Activated CD4-positive, alpha-beta memory T cell treated with anti-CD3 and anti-CD28 coated beads, Interleukin-2, amount 10 ng/mL, durations not matched to agents 7 days and 5 days (primary cell): ENCODE data around the gene SHC4. TPM values are rescaled to one million over a fixed set of nuclear protein-coding genes. Genes with fewer than 3 reads are reported as not detected.
"Not testable (repeated sequence)": the region's sequence is repeated elsewhere in the genome, so short reads cannot be mapped to it uniquely, and the experiment has no call there.

Experiments
- CTCF ChIA-PET: fragments of 350-600 bp; sonication (Branson Sonifier 250); formaldehyde crosslinking; loops from one replicate; lab custom pipeline; 2021; ENCODE audit warnings: antibody characterized with exemption, inconsistent platforms; lab: Charles Lee
- POLR2A ChIA-PET: fragments of 350-600 bp; sonication (Branson Sonifier 250); formaldehyde crosslinking; loops from one replicate; lab custom pipeline; 2021; ENCODE audit warnings: antibody characterized with exemption; lab: Charles Lee
- DNase-seq: peaks from one replicate; pipeline ENCODE4 v3.0.0-alpha.2; 2020
- H3K27ac Mint-ChIP-seq: one replicate; pipeline ENCODE4 v1.8.0; 2021; ENCODE audit warnings: mild to moderate bottlenecking, mixed read lengths
- H3K27me3 Mint-ChIP-seq: one replicate; pipeline ENCODE4 v1.8.0; 2021; ENCODE audit warnings: mixed read lengths
- H3K36me3 Mint-ChIP-seq: one replicate; pipeline ENCODE4 v1.8.0; 2021; ENCODE audit warnings: low read depth, mixed read lengths
- H3K4me1 Mint-ChIP-seq: one replicate; pipeline ENCODE4 v1.8.0; 2021; ENCODE audit warnings: mixed read lengths
- H3K4me3 Mint-ChIP-seq: one replicate; pipeline ENCODE4 v1.8.0; 2021; ENCODE audit warnings: mild to moderate bottlenecking, mixed read lengths
- H3K9me3 Mint-ChIP-seq: one replicate; pipeline ENCODE4 v1.8.0; 2021; ENCODE audit warnings: mixed read lengths
- total RNA-seq, 2 experiments: library from RNA; stranded (reverse); gene quantifications; one replicate each; pipeline ENCODE4 v1.2.3, GENCODE V29; 2021

Gene SHC4
- total RNA-seq, 2 experiments from 2014 or later, result 1.9 to 2.8 TPM

DNA sequence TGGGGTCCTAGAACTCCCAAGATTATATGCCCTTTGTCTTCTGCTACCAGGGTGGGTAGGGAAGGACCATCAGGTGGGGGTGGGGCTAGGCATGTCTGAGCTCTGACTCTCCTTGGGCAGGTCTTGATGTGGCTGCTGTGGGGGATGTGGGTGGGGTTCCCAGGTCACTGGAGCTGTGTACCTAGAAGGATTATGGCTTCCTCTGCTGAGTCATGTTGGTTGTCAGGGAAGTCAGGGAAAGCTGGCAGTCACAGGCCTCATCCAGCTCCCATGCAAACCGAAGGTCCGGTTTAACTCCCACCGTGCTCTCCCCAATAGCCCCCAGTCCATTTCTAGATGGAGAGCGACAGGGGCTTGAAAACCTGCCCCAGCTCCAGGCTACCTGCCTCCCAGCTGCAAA is 50.6 kb downstream of the SHC4 start:
- ChIA-PET CTCF (interaction anchor here (0.8 kb wide), 1 partner anchor 11 kb away, joined by 3 read pairs; no protein-coding TSS in a partner anchor), POLR2A (interaction anchor here (1.2 kb wide), 1 partner anchor 36 kb away, joined by 4 read pairs; the partner anchor contains the start of gene EID1)
- Mint-ChIP-seq H3K27ac (no peak overlapping the region), H3K9me3 (no peaks in the 10 kb centered on the region), H3K36me3 (peaks cover 2% of the 10 kb centered on the region), H3K4me1 (no peaks in the 10 kb centered on the region), H3K27me3 (peaks cover 31% of the 10 kb centered on the region), H3K4me3 (no peak overlapping the region)
- DNase-seq, result no peak

DNA sequence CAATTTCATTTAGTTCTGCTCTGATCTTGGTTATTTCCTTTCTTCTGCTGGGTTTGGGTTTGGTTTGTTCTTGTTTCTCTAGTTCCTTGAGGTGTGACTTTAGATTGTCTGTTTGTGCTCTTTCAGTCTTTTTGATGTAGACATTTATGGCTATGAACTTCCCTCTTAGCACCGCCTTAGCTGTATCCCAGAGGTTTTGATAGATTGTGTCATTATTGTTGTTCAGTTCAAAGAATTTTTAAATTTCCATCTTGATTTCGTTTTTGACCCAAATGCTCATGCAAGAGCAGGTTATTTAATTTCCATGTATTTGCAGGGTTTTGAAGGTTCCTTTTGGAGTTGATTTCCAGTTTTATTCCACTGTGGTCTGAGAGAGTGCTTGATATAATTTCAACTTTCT is 53.2 kb downstream of the SHC4 start:
- H3K4me3 Mint-ChIP-seq, H3K9me3 Mint-ChIP-seq, DNase-seq, H3K27ac Mint-ChIP-seq, H3K36me3 Mint-ChIP-seq, POLR2A ChIA-PET, CTCF ChIA-PET, H3K4me1 Mint-ChIP-seq: not testable (repeated sequence)
- H3K27me3 Mint-ChIP-seq, result peaks cover 29% of the 10 kb centered on the region

DNA sequence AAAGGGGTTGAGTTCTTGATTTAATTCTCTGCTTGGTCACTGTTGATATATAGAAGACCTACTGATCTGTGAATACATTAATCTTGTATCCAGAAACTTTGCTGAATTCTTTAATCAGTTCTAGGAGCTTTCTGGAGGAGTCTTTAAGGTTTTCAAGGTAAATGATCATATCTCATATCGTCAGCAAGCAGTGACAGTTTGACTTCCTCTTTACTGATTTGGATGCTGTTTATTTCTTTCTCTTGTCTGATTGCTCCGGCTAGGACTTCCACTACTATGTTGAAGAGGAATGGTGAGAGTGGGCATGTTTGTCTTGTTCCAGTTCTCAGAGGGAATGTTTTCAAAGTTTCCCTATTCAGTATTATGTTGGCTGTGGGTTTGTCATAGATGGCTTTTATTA is 54.4 kb downstream of the SHC4 start:
- H3K4me1 Mint-ChIP-seq, H3K9me3 Mint-ChIP-seq, DNase-seq, H3K4me3 Mint-ChIP-seq, H3K27ac Mint-ChIP-seq, CTCF ChIA-PET, POLR2A ChIA-PET, H3K36me3 Mint-ChIP-seq: not testable (repeated sequence)
- H3K27me3 Mint-ChIP-seq, result peaks cover 28% of the 10 kb centered on the region

DNA sequence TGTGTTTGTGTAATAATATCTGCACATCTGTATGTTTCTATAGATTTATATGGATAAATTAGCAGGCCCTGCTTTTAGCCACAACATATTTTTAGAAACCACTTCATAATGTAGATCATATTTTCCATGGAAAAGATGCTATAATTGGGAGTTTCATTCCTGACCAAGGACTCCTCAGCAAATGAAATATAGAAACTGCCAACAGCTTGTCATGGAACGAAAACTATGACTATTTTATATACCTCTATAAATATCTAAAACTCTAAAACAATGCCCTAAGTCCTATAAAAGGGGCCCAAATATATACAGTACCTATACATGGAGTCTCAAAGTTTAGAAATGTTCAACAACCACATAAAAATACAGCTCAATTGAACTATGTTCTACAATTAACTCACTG is 57.9 kb downstream of the SHC4 start:
- Mint-ChIP-seq H3K36me3 (no peaks in the 10 kb centered on the region), H3K9me3 (no peaks in the 10 kb centered on the region), H3K27me3 (peaks cover 17% of the 10 kb centered on the region), H3K4me3 (no peak overlapping the region), H3K4me1 (no peaks in the 10 kb centered on the region), H3K27ac (no peak overlapping the region)
- ChIA-PET CTCF (no interaction called here), POLR2A (no interaction called here)
- no peak for DNase-seq

DNA sequence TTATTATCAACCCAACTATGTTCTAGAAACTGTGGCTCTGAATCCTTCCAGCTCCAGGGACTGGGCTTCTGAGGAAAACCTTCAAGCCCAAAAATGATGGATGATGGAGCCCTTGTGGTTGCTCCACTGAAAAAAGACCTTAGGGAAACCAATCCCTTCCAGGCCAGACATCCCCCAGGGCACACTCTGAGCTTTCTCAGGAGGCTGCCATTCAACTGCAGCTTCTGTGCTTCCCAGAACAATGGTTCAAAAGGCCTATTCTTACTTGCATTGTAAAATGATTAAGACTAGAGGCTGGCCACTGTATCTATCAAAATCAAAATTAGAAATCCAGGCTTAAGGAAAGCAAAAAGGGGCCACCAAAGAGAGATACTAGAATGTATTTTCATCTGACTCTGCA is 58.5 kb downstream of the SHC4 start:
- DNase-seq, result no peak
- ChIA-PET POLR2A (no interaction called here), CTCF (no interaction called here)
- Mint-ChIP-seq H3K27me3 (peaks cover 11% of the 10 kb centered on the region), H3K9me3 (no peaks in the 10 kb centered on the region), H3K4me1 (no peaks in the 10 kb centered on the region), H3K36me3 (no peaks in the 10 kb centered on the region), H3K4me3 (no peak overlapping the region), H3K27ac (no peak overlapping the region)

DNA sequence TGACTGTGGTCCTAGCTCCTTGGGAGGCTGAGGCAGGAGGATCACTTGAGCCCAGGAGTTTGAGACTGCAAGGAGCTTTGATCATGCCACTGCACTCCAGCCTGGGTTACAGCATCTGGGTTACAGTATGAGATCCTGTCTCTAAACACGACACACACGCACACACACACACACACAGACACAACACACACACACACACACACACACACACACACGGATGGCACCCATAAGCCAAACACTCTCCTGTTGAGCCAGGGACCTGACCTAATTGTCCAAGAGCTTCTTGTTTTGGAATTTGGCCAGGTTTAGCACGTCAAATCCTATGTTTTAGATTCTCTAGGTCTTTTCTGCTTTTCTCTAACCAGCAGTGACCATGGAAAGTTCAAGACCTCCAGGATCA is 59.0 kb downstream of the SHC4 start:
- H3K4me3 Mint-ChIP-seq, result no peak overlapping the region
- CTCF ChIA-PET, result no interaction called here

DNA sequence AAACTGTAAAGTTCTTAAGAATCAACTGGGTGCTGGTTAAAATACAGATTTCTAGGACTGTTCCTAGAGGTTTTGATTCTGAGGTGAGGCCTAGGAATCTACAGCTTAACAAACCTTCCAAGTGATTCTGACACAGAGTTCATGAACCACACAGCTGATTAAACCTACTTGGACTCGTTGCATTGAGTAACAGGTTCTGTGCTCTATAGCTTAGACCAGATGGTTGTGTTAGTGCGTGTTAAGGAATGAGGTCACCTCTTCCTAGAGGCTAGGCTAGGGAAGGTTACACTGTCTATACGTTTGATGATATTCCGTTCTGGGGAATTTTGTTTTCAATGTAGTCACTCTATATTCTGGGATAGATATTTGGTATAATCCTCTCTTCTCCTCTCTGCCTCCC is 63.9 kb downstream of the SHC4 start:
- DNase-seq, result no peak
- Mint-ChIP-seq H3K36me3 (no peaks in the 10 kb centered on the region), H3K27ac (no peak overlapping the region), H3K4me3 (no peak overlapping the region), H3K9me3 (no peaks in the 10 kb centered on the region), H3K27me3 (peaks cover 16% of the 10 kb centered on the region), H3K4me1 (peaks cover 13% of the 10 kb centered on the region)
- ChIA-PET POLR2A (interaction anchor here (0.6 kb wide), 1 partner anchor 38 kb away, joined by 3 read pairs; no protein-coding TSS in a partner anchor), CTCF (no interaction called here)

More for the DNA sequence above, 59.0 kb downstream of the SHC4 start:
- no peak overlapping the region for H3K27ac Mint-ChIP-seq
- POLR2A ChIA-PET, result no interaction called here
- DNase-seq, result no peak
- H3K36me3 Mint-ChIP-seq, result no peaks in the 10 kb centered on the region
- H3K27me3 Mint-ChIP-seq, result peaks cover 8% of the 10 kb centered on the region
- no peaks in the 10 kb centered on the region for H3K9me3 Mint-ChIP-seq
- H3K4me1 Mint-ChIP-seq, result no peaks in the 10 kb centered on the region

DNA sequence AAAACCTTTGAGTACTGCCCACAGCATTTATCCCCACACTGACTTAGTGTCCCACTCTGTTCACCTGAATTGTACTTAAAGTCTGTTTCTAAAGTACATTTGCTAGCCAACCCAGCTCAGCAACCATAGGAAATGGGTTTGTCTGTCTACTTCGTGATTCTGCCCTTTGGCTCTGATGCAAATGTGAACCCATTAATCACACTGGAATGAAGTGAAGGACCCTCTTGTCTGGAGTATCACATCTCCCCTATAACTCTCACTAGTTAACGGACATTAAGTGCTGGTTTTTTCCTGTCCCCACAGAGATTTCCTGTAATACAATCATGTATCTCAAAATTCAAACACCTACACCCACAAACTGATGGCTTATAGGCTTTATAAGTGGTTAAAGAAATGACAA is 65.3 kb downstream of the SHC4 start:
- no peak overlapping the region for H3K4me3 Mint-ChIP-seq
- peaks cover 13% of the 10 kb centered on the region for H3K4me1 Mint-ChIP-seq
- CTCF ChIA-PET, result interaction anchor here (1.2 kb wide), 1 partner anchor 20 kb away, joined by 3 read pairs; the partner anchor contains the start of gene EID1
- H3K9me3 Mint-ChIP-seq, result no peaks in the 10 kb centered on the region
- DNase-seq, result no peak
- peaks cover 20% of the 10 kb centered on the region for H3K27me3 Mint-ChIP-seq
- H3K36me3 Mint-ChIP-seq, result no peaks in the 10 kb centered on the region
- H3K27ac Mint-ChIP-seq, result no peak overlapping the region
- POLR2A ChIA-PET, result no interaction called here

DNA sequence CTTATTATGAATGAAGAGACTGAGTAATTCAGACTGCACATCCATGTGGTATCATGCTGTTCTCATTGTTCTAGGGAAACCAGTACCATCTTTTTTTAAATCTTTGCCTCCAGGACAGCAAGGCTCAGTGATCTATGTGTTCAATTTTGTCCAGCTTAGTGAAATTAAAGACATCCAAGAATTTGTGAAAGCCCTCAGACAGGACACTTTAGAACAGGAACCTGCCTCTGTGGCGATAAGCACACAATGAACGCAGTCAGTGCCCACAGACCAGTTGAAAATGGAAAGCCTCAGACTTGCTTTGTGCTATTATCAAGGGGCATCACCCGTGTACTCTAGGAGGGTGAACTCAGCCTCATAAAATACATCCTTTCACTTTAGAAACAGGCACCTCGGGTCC is 65.7 kb downstream of the SHC4 start:
- H3K4me3 Mint-ChIP-seq, result no peak overlapping the region
- peaks cover 13% of the 10 kb centered on the region for H3K4me1 Mint-ChIP-seq
- DNase-seq, result no peak
- H3K9me3 Mint-ChIP-seq, result no peaks in the 10 kb centered on the region
- ChIA-PET POLR2A (no interaction called here), CTCF (no interaction called here)
- H3K27ac Mint-ChIP-seq, result no peak overlapping the region
- no peaks in the 10 kb centered on the region for H3K36me3 Mint-ChIP-seq
- H3K27me3 Mint-ChIP-seq, result peaks cover 24% of the 10 kb centered on the region

DNA sequence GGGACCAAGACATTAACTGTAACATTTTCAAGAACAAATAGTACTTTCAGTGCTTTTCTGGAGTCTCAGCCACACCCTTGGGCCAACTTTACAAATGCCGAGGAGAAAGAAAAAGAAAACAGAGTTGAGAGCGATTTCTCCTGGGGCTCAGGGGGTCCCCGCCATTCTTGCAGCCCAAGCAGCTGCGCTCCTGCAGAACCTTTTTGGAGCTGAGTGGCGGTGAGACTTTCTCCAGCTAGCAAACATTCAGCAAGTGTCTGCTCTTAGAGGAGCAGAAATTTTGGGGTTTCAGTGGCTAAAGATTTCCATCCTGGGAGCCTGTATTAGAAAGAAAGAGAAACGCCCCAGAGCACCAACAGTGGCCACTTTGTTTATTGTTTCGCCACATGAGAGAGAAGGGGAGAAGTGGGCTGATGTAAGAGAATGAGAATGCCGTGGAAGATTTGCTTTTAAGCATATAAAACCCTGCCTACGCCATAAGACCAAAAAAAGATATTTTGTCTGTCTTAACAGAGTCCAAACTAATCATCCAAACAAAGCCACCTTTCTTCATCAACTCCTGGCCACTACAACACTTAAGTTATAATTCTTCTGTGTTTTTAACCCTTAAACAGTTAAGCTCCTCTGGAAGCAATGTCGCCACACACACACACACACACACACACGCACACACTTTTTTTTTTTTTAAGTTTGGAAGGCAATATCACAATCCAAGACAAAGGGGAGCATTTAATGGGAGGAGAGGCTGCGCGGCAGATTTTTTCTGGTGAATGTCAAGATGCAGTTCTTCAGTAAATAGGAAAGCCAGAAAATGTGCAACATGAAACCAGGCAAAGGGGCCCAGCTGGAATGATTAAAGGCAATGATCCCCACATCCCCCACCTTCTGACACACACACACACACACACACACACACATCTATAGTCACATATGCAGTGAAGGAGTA is 66.6 kb downstream of the SHC4 start:
- no peaks in the 10 kb centered on the region for H3K9me3 Mint-ChIP-seq
- H3K4me1 Mint-ChIP-seq, result peaks cover 13% of the 10 kb centered on the region
- CTCF ChIA-PET, result no interaction called here
- H3K4me3 Mint-ChIP-seq, result no peak overlapping the region
- no peak for DNase-seq
- POLR2A ChIA-PET, result no interaction called here
- no peak overlapping the region for H3K27ac Mint-ChIP-seq
- no peaks in the 10 kb centered on the region for H3K36me3 Mint-ChIP-seq
- peaks cover 29% of the 10 kb centered on the region for H3K27me3 Mint-ChIP-seq

DNA sequence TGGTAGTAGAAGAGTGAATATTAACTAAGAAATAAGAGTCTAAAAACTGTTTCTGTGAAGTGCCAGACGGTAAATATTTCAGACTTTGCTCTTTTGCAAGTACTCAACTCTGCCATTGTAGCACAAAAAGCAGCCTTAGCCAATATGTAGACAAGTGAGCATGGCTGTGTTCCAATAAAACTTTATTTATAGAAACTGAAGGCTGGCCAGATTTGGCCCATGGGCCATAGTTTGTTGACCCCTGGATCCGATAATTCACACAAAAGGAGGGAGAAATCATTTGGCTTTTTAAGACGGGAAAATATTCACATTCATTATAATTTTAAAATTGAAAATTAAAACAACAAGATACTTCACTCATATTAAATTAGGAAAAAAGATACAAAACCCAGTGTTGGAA is 70.4 kb downstream of the SHC4 start:
- POLR2A ChIA-PET, result no interaction called here
- Mint-ChIP-seq H3K27me3 (peaks cover 29% of the 10 kb centered on the region), H3K9me3 (no peaks in the 10 kb centered on the region), H3K36me3 (no peaks in the 10 kb centered on the region), H3K27ac (no peak overlapping the region), H3K4me3 (no peak overlapping the region), H3K4me1 (peaks cover 12% of the 10 kb centered on the region)
- CTCF ChIA-PET, result interaction anchor here (1.5 kb wide), 1 partner anchor 15 kb away, joined by 4 read pairs; the partner anchor contains the start of gene EID1
- no peak for DNase-seq

DNA sequence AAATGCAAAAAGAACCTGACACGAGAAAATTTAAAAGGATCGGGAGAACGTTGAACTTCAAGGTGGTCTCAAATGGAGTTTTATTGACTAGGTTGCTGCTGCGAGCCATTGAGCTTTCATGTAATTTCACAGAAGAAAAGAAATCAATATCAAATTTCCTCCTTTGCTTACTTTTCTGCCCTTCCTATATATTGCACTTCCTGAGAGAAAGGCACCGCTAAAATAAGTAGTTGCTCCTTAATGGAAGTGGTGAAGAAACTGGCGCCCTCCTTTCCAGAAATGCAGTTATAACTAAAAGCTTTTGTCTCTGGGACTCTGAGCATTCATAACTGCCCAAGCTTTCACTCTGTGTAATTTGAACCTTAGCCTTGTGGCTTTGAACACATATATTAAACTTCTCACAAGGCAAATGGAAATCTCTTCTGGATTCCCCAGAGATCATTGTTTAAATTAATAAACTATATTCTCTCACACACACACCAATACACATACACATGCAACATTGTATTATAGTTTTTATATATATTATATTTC is 72.4 kb downstream of the SHC4 start:
- CTCF ChIA-PET, result no interaction called here
- no peaks in the 10 kb centered on the region for H3K9me3 Mint-ChIP-seq
- H3K36me3 Mint-ChIP-seq, result no peaks in the 10 kb centered on the region
- peaks cover 15% of the 10 kb centered on the region for H3K4me1 Mint-ChIP-seq
- no peak overlapping the region for H3K27ac Mint-ChIP-seq
- no peak for DNase-seq
- H3K4me3 Mint-ChIP-seq, result no peak overlapping the region
- peaks cover 21% of the 10 kb centered on the region for H3K27me3 Mint-ChIP-seq
- POLR2A ChIA-PET, result interaction anchor here (1.3 to 4.1 kb wide), 2 partner anchors 9 to 13 kb away, joined by 3 to 21 read pairs; partner anchors contain the start of gene EID1

DNA sequence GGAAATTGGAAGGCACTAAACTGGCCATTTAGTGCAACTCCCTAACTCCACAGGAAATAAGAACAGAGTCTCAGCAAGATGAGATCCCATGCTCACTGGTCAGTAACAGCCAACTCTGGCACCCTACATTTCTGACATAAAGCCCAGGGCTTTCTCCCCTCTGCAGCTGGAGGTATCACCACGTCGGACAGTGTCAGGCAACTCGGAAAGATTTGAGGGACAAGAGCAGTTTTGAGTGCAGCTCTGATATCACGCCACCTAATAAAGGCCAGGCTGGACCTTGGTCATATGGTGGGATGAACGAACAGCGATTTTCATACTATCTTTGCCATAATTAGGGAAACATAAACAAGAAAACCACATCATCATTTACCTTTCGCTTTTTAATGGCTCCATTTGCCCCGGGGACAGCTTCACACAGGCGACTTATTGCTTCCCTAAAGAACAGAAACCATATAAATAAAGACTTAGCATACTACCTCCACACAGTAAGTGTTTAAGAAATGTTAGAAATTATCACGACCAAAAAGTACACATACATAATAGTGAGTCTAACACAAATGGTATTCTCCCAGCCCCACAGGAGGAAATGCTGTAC is 73.2 kb downstream of the SHC4 start:
- Mint-ChIP-seq H3K4me3 (no peak overlapping the region), H3K36me3 (no peaks in the 10 kb centered on the region), H3K4me1 (peaks cover 15% of the 10 kb centered on the region), H3K27me3 (peaks cover 20% of the 10 kb centered on the region), H3K27ac (no peak overlapping the region), H3K9me3 (no peaks in the 10 kb centered on the region)
- no peak for DNase-seq
- POLR2A ChIA-PET, result interaction anchor here (1.3 to 4.1 kb wide), 2 partner anchors 8 to 12 kb away, joined by 3 to 21 read pairs; partner anchors contain the start of gene EID1
- CTCF ChIA-PET, result no interaction called here
